Glomerular visceral epithelial cell (primary cell): ENCODE results near the gene TNKS1BP1.
"Not testable (repeated sequence)": the region's sequence is repeated elsewhere in the genome, so short reads cannot be mapped to it uniquely, and the experiment has no call there.

ENCODE experiments used
- DNase-seq: peaks from one replicate; pipeline ENCODE4 v3.0.0-alpha.2; 2016; ENCODE audit errors: extremely low spot score

Gene TNKS1BP1

GRCh38 chr11:57324886-57325734 is at the start of gene TNKS1BP1:
TSS of gene TNKS1BP1 (minus strand) at chr11:57324952. CDS start at chr11:57321885, 3,067 bp downstream.
- DNase-seq, result peak; percentile 95

- DNase-seq, result no peak
These were observed 48.4 kb upstream of the TNKS1BP1 start for GRCh38 chr11:57373146-57373545.

DNA sequence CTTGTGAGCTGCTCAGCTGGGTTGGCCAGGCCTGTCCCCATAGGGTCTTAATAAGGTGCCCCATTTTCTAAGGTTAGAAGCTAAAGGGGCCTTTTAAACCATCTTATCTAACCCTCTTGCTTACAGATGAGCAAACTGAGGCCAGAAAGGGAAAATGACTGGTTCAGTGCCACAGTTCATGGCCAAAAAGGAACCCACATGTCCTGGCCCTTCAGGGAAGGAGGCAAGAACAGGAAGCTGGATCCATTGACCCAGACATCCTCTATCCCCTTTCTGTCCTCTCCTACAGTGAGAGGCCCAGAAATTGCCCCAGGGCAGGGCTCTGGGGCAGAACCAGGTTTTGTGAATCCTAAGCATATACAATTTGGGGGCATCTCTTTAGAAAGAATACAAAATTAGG is 46.2 kb upstream of the TNKS1BP1 start:
- no peak for DNase-seq

DNA sequence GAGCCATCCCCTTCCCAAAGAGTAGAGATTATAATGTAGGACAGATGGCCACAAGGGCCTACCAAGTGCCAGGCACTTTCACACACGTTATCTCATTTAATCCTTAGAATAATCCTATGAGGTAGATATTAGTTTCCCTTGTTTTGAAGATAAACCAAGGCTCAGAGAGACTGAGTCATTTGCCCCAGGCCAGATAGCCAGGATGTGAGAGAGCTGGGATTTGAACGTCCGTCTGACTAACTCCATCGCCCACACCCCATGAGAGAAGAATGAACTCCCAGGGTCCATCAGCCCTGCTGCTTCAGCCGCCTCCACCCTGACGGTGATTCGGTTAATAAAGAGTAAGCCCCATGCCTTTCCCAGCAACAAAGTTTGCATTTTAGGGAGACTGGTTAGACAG is 45.5 kb upstream of the TNKS1BP1 start:
- no peak for DNase-seq

- no peak for DNase-seq
These were observed 44.1 kb upstream of the TNKS1BP1 start for GRCh38 chr11:57368845-57369232.

DNA sequence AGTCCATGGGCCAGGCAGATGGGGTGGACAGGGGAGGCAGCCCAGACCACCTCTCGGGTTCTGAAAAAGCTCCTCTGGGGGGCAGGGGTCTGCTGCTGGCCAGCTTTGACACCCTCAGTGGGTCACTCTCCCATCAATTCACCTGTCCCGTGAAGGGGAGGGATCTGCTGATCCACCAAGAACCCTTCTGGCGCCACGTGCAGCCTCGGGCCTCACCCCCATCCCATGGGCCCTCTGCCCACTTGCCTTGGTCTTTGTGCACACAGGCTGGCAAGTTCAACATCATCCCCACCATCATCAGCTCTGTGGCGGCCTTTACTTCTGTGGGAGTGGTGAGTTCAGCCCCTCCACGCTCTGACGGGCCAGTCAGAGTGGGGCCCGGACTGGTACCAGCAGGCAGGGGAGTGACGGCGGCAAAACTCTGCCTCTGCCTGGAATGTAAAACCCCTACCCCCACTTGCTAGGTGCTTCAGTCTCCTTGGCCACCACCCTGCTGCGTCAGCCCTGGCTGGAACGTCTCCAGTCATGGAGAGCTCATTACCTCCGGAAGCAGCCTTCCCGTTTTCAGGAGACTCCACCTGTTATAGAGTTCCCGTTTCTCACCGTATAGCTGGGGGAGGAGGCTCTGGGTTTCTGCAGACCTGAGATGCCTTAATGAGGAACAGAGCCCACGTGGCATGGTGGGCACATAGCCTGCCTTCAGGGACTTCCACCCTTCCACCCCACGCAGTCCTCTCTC is 43.5 kb upstream of the TNKS1BP1 start:
- DNase-seq, result no peak

GRCh38 chr11:57364851-57365660 is 40.3 kb upstream of the TNKS1BP1 start:
- no peak for DNase-seq

- DNase-seq, result no peak
These were observed 38.7 kb upstream of the TNKS1BP1 start for GRCh38 chr11:57363131-57364080.

- DNase-seq, result no peak
These were observed 37.2 kb upstream of the TNKS1BP1 start for GRCh38 chr11:57361926-57362325.

DNA sequence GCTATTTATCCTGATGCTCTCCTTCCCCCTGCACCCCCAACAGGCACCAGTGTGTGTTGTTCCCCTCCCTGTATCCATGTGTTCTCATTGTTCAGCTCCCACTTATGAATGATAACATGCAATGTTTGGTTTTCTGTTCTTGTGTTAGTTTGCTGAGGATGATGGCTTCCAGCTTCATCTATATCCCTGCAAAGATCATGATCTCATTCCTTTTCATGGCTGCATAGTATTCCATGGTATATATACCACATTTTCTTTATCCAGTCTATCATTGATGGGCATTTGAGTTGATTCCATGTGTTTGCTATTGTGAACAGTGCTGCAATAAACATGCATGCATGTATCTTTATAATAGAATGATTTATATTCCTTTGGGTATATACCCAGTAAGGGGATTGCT is 36.7 kb upstream of the TNKS1BP1 start:
- DNase-seq, result not testable (repeated sequence)

- no peak for DNase-seq
These were observed 36.2 kb upstream of the TNKS1BP1 start for GRCh38 chr11:57360991-57361390.

GRCh38 chr11:57359896-57360690 is 35.3 kb upstream of the TNKS1BP1 start:
- no peak for DNase-seq

DNA sequence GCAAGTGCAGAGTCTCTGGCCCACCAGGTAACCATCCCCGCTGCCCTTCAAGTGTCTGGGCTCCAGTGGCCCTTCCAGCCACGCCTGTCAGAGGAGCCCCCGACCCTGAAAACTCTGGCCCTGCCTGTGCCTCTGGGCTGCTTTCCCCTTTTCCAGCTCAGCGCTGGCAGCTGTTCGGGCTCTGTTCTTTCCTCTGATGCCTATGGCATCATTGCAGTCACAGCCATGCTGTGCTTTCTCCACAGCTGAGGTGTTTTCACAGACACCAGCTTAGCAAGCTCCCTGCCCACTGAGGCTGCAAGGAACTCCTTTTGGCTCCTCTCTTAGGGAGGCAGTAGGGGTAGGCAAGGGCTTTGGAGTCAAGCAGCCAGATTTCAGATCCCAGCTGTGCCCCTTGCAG is 34.6 kb upstream of the TNKS1BP1 start:
- DNase-seq, result no peak

DNA sequence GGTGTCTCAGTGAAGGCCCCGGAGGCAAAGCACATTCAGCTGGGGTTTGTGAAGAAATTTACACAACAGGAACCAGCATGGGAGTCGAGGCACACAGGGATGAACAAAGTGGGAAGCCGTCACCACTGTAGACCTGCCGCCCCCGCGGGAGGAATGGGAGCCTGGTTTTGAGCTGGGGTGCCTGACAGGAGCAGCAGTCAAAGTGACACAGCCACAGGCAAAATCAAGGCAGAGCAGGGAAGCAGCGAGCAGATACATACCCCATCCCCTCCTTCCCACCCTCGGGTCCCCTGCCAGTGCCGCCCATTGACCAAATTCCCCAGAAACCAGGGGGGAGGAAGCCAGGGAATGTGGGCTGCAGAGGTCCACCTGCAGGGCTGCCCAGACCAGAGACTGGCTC is 34.2 kb upstream of the TNKS1BP1 start:
- DNase-seq, result no peak

GRCh38 chr11:57358543-57358961 is 33.8 kb upstream of the TNKS1BP1 start:
- no peak for DNase-seq

DNA sequence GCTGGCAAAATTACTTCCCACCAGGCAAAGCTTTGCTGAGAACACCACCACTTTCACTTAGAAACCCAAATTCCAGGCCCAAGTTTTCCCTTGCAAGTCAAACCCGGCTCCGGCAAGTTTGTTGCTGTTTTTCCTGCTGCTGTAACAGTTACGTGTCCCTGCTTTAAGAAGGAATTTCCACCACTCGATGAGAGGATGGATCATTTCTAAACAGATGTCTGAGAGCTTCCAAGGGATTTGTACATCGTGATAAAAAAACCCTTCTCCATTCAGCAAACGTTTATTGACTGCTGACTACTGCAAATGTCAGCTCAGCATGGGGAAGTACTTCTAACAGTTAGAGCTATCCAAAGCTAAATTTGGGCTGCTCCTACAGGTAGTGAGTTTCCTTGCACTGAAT is 33.1 kb upstream of the TNKS1BP1 start:
- no peak for DNase-seq

DNA sequence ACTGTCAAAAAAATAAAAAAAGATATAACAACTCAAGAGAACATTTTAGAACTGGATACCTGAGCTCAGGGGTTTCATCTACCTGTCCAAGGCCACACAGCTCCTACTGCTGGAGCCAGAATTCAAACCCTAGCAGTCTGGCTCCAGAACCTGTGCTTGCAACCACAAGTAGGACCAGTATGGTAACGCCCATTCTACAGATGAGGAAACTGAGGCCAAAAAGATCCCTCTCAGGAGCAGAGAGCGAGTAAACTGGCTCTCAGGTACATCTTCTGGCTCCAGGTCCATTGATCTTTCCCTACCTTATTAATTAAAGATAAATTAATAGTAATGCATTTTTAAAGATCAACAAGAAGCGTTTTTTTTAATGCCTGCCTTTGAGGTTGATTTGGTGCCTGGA is 32.6 kb upstream of the TNKS1BP1 start:
- no peak for DNase-seq

DNA sequence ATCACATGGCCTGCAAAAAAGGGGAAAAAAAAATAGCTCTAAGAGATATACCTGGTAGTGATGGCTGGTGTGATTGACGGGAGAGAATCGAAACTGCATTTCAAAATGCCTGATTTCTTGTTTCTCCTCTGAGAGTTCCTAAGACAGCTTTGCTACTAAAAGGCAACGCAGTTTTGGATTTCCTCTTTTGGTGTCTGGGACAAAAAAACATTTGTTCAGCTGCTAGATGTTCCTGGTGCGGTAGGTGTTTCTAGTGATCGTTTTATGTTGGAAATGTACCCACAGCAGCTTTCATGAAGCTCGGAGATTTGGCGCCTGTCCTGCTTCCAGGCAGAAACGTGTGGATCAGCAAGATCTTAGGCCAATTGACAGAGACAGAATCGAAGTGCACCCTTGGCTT is 31.5 kb upstream of the TNKS1BP1 start:
- no peak for DNase-seq

DNA sequence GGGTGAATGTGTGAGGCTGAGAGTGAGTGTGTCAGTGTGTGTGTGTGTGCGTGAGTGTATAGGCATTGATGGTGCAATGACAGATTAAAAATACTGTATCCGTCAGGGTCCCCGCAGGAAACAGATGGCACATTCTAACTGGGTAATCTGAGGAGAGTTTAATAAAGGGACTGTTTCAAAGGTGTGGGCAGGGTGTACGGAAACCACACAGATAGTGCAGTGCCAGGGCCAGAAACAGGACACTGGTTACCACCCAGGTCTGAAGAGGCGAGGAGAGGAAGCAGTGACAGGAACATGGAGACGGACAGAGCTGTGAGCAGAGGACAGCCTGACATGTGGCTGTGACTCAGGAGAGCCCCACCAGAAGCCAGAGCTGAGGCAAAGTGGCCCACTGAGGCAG is 29.9 kb upstream of the TNKS1BP1 start:
- no peak for DNase-seq

DNA sequence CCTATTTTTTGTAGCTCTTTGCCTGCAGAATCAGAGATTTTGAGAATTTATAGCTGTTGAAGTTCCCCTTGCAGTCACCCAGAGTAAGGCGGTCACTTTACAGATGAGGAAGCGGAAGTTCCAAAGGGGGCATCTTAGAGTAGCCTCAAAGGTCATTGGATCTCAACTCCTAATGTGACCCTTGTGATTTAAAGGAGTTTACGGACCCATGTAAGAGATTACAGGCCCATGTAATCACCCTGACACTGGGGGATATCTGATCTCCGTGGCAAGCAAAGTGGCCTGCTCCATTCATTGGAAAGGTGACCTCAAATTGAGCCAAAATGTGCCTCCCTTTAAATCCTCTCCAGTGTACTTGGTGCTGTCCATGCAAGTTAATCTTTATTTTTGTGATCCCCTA is 29.1 kb upstream of the TNKS1BP1 start:
- DNase-seq, result no peak
